ENCODE results near the gene STC2. TPM values are rescaled to one million over a fixed set of nuclear protein-coding genes. Genes with fewer than 3 reads are reported as not detected.

Gene STC2
- polyA plus RNA-seq, 4 donors = 1.3 to 3.4 (median 1.4) TPM

DNA sequence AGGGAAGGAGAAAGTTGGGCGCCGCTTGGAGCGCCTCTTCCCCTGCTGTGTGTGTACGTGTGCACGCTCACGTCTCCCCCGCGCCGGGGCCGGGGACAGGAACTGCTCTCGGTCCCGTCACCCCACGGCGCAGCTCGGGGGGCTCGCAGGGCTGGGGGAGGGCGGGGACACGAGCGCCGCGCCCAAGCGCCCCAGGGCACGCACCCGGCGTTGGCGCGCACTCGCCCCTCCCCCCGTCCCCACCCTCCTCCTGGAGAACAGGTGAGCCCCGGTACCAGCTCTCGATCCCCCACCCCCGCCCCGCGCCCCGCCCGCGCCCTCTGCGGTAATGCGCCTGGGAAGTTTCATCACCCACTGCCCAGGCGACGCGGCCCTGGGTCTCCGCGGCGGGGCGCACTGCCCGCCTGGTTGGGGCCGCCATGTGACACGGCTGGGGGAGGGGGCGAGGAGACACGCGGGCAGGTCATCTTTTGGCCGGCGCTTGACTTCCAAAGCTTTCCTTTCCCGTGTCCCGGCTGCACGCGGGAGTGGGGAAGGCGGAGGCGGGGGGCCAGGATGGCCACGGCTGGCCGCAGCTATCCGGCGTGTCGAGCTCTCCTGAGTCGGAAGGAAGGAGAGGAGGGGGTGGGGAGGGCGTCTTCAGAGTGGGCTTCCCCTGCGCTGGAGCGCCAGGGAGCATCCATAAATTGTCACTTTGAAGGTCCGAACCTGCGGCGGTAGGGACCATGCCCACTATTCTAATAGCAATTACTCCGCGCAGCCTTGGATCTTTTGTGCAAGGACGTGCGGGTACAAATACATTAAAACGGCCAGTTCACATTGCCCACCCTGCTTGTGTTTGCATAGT, 1.5 kb upstream of the STC2 start:
- DNase-seq (ENCODE audit: low read depth in 4 of 4, low spot score in 2 of 4) = no peak

DNA sequence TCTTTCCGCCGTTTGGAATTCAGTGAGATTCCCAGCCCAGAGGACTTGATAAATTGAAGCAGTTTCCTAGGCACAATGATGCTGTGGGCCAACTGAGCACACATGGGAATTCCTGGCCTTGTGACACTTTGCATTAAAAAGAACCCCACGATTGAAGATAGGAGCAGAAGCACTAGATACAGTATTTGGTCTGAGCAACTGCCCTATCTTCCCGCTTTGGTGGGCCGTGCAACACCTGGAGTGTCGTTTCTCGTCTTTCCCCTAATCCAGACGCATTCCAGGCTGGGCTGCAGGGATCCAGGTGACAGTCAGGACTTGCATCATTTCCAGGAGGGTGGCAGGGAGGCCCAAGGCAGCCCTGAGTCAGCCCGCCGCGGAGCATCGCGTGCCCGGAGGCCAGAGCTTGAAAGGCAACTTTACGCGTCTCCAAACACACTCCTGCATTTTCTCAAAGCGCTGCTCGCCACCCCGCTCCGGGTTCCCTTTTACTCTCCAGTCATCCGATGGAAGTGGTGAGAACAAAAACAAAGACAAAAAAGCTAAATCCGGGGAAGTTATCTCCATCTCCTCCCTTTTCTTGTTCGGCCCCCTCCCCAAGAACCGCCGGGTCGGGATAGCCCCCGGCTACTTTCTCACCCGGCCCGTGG, 753 bp upstream of the STC2 start:
- DNase-seq (ENCODE audit: low read depth in 4 of 4, low spot score in 2 of 4) = no peak

DNA sequence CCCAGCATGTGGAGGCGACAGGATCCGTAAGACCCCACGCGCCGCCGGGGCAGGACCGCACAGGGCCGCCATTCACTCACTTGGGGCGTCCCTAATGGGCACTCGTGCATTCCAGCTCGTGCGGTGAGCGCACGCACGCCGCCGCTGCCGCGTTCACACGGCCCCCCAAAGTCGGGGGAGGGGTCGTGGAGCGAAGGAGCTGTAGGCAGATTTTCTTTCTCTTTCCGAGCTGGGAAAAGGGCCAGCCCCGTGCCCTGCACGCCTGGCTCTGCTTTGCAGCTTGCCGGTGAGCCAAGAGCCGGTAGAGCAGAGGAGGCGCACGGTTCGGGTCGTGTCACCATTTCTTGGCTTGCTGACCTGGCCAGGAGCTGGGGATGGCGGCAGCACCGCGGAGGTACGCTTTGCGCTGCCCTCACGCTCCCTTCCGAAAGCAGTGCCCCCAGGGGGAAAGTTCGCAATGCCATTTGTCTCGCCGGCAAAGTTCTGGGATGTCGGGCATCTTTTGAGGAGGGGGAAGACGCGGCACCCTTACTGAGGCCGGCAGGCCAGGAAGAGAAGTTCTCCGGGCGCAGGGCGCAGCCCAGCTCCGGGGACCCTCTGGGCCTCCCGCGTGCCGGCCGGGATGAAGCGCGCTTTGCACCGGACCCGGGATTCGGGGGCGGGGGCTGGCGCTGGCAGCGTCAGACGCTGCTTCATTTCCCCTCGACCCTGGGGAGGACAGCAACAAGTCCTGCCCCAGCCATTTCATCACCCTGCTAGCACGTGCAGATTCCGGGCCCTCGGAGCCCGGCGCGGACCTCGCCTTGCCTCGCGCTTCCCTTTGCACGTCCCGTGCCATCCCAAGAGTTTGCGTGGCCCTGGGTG, 898 bp downstream of the STC2 start:
- DNase-seq (ENCODE audit: low read depth in 4 of 4, low spot score in 2 of 4) = no peak

DNA sequence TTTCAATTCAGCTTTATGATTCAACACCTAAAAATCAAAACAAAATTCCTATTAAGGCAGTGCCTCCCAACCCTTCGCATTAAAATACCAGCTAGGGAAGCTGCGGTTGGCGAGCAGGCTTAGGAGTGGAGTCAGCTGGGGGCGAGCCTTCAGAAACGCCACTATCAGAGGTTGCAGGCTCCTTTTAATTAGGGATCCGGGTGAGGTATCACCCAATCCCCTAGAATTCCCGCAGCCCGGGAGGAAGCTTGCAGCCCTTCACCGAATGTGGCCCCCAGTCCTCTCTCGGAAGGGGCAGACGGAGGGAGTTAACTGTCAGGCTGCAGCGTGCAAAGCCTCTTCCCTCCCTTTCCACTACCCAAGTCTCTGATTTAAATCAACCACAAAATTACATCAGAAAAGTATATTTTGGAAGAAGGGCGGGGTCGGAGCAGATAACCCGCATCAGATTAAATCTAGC, 1.7 kb downstream of the STC2 start:
- DNase-seq (ENCODE audit: low read depth in 4 of 4, low spot score in 2 of 4) = no peak

DNA sequence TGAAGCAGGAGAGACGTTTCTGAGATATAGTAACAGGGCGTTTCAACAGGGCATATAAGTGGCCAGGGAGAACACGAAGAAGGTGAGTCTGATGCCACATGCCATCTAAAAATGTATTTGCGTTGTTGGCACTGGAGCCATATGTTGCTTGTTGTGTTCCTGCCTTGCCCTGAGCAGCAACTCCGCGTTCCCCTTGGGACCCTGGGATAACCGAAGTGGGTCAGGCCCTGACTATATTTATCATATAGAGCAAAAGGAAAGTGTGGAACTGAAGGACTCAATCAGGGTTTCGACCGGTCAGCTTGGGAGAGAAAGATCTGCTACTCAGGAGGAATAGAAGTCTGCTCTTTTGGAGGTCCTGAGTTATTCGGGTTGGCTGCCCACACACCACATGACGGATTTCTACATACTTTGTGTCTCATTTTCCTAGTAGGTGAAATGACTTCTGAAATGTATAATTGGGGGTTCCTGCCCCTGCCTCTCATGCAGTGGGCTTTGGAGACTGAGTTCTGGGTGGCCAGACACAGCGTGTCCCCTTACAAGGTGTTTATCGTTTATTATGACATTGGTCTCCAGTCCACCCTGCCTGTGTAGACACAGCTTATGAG, 3.0 kb downstream of the STC2 start:
- DNase-seq (ENCODE audit: low read depth in 4 of 4, low spot score in 2 of 4) = no peak

DNA sequence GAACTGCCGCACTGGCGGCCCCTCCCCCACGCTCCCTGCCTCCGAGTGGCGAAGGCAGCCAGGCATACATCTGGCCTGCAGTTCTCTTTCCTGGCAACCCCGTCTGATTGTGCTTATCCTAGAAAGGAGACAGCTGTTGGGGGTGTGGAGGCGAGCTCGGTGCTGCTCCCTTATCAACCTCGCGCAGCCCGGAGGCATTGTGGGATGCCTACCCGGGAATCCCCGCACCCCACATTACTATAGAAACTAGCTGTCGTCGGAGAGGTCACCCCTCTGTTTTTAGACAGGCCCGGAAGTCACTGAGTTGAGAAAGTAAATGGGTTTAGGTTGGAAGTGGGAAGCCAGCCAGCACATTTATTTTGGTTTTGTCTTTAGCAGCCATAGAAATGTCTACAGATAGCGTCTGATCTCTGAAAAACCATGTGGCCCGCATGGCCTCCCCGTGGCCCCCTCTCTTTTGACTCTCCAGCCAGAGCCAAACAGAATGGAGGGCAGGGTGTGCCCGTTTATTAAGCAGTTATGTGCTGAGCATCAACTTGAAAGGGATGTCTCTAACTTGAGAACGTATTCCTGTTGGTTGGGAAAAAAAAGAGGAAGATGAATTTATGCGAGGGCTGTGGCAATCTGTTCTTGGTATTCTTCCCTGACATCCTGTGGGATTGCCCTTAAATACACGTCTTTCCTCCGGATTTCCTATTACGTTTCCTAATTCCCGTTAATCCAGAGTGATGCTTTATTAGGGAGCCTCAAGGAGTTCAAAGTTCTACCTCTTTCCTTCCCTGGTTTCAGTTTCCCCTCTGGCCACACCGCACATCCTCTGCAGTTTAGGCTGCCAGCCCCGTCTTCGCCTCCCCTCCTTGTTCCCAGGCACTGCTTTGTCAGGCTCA, 3.9 kb downstream of the STC2 start:
- no peak for DNase-seq (ENCODE audit: low read depth in 4 of 4, low spot score in 2 of 4)

DNA sequence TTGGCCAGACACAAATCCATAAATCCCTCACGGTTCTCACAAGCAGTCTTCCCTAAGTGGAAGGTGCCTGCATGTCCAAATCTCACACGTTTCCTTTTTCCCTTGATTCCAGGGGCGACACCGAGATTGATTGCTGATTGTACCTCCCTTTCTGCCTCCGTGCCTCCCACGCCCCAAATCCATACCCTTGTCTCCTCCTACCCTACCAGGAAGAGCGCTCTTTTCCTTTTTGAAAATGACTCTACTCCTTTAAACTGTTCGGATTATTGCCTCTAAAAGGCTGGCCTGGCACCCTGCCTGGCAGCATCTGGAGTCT, 4.5 kb downstream of the STC2 start:
- no peak for DNase-seq (ENCODE audit: low read depth in 4 of 4, low spot score in 2 of 4)

DNA sequence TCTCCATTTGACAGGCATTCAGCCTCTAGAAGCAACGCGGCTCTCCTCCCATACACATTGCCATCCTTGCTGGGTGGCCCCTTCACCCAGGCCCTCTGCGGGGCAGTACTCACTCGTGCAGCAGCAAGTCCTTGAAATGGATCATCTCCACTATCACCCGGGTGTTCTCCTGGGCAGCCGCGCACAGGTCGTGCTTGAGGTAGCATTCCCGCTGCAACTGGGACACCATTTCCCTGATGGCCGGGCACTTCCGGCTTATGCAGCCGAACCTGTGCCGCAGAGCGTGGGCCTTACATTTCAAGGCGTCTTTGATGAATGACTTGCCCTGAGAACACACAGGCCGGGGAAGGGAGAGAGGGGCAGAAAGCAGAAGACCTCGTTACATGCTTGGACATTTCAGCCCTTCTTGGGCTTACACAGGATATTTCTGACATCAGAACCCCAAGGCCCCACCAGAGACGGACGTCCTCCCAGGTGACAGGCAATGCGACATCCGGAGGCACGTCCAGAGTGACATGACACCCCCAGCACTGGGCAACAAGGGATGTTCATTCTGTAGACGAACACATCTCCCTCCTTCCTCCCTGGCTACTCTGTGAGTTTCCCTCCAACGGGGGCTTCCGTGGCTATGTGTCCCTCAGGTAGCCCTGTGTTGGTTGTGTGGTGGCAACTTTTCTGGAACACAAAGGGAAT, 5.0 kb downstream of the STC2 start:
- no peak for DNase-seq (ENCODE audit: low read depth in 4 of 4, low spot score in 2 of 4)

DNA sequence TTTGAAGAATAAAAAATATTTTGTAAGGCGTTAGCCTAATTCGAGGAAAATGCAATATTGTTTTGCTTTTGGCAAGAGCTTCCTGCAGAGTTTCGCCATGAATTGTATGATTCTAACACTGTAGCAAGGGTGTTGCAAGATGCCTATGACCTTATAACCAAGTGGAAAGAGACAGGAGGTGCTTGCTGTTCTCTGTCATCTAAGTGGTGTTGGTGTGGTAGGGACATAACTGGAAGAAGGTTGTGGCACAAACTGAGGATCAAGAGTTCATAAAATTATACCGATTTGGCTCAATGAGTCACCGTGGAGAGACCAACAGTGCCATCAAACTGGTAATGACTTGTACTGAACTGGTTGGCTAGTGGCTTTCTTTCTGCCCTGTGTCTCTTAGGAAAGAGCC, 6.3 kb downstream of the STC2 start:
- no peak for DNase-seq (ENCODE audit: low read depth in 4 of 4, low spot score in 2 of 4)

DNA sequence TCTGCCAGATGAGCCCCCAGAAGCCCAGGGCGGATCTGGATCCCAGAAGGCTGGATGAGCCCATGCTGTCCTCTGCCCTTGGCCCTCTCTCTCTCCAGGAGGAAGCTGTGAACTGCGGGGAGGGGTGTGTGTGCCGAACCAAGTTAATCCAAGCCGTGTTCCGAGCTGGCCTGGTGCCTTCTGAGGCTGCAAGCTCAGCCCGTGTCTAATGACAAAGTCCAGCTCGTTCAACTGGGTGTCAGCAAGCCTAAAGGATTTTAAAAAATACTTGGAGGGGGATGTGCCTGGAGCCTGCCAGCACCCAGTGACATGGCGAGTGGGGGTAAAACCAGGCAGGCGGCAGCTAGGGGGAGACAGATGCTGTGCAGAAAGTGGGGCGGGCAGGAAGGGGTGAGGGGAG, 8.0 kb downstream of the STC2 start:
- no peak for DNase-seq (ENCODE audit: low read depth in 4 of 4, low spot score in 2 of 4)

DNA sequence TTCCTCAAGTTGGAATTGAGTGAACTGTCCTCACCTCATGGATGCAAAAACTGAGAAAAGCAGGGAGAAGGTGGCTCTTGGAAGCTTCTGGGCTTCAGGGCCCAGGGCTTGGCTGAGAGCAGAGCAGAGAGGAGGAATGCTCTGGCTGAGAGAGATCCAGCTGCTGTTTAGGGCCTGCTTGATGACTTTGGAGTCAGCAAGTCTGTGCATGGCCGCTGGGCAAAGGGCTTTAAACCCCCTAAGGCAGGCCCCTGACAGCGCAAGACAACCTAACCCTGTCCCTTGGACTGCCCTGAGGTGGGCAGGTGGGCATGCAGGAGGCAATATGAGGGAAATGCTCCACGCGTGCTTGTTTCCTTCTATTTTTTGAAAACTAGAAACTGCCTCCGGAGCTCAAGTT, 8.6 kb downstream of the STC2 start:
- DNase-seq (ENCODE audit: low read depth in 4 of 4, low spot score in 2 of 4) = no peak

DNA sequence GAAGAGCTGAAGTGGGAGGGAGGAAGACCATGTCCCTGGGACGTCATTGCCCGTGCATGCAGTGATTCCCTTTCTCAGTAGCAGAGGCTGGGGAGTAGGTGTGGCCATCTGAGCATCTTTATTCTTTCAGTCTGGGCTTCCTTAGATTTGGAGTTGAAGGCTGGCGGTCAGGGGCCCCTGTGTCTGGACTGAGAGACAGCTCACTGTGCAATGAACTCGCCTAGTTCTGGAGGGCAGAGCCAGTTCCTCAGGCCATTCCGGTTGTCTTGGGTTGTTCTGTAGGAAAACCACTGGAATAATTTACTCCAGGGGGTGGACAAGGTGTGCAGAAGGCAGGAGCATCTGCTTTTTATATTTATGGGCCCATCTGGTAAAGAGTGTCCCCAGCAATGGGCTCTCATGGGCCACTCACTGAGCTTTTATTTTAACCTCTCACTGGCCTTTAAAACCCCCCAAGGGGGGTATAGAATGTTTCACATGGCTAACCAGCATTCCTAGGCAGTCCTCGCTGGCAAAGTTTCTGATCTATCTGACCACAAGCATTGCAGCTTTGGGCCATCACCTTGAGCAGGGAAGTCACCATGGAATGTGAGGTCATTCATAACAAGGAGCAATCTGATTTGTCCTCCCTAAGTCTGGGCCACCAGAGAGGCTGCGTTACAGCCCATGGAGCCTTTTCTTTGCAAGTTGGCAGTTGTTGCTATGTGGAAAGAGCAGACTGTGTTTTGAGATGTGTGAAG, 9.2 kb downstream of the STC2 start:
- DNase-seq (ENCODE audit: low read depth in 4 of 4, low spot score in 2 of 4) = no peak

DNA sequence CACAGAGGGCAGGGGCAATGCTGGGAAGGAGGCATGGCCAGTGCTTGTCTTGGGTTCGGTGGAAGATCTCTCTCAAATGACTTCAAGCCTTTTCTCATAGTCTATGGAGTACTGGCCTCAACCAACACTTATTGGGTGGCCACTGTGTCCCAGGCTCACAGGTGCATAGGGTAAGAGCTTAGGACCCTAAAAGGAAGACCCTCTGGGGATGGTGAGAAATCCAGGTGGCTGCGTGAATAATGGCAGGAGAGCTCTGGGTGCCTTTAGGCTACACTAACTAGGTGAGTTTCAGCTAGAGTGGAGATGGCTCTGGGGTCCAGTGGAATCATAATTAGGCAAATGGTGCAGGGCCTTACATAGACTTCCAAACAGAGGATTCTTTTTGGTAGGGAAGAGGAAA, 9.9 kb downstream of the STC2 start:
- DNase-seq (ENCODE audit: low read depth in 4 of 4, low spot score in 2 of 4) = no peak

DNA sequence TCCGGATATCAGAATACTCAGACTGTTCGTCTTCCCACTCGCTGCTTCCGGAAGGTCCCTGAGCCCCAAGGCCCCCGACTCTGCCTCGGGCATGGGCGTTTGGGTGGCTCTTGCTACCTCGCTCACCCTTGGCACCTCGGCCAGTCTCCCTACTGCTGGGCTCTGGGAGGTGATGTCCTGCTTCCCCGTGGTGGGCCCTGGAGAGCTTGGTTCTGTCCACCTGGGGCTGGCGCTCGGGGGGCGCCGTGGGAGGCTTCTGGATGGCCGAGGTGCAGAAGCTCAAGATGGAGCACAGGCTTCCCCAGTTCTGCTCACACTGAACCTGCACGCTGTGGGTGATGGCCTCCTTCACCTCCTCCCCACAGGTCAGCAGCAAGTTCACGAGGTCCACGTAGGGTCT, 10.4 kb downstream of the STC2 start:
- no peak for DNase-seq (ENCODE audit: low read depth in 4 of 4, low spot score in 2 of 4)

DNA sequence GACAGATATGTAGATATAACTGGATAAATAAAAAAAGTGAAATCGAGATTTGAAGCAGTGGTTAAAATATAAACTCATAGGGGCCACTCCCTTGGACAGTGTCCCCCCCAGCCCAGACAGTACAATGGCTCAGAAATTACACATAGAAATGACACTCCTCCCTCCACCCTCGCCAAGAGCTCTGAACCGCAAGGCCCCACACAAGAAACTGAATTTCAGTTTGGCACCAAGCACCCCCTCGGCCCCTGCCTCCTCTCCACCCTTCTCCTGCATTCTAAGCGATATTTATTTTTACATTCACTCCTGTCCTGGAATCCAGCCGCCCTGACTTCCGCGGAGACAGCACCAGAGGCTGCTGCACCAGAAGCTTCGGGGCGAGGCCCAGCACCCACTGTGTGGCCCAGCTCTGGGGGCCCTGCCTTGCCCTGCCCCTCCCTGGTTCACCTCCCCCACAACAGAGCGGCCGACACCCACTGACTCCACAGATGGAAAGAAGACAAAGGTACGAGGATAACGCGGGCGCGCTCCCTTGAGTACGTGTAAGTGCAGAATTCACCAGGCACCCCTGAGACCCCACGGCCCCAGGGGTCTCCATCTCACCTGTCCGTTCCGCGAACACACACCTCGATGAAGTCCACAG, 11.0 kb downstream of the STC2 start:
- DNase-seq (ENCODE audit: low read depth in 4 of 4, low spot score in 2 of 4) = no peak

DNA sequence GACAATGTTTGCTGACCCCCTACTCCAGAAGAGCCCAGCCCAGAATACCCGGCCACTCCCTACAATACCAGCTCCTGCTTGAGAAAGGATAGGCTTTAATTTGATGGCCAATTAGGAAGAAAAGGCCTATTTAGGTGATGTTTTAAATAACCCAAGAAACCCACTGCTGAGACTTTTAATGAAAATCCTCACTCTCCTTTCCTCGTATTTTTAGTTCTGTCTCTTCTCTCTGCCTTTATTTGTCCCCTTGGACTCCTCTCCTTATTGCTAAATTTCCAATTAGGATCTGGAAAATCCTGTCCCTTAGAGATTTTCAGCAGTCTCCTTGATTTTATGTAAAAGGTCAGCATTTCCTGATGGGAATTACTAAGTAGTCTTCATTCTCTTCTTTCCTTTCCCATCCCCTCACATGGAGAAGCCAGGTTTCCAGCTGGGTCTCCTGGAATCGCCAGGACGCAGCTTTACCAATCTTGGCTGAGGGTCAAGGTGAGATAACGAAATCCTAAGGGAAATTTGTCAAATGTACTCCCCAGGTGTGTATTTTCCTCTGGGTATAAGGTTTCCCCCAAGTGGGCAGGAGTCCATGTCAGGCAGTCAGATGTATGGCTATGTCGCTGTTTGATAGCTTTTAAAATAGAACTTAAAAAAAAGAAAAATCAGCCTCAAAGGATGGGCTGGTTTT, 11.7 kb downstream of the STC2 start:
- no peak for DNase-seq (ENCODE audit: low read depth in 4 of 4, low spot score in 2 of 4)

DNA sequence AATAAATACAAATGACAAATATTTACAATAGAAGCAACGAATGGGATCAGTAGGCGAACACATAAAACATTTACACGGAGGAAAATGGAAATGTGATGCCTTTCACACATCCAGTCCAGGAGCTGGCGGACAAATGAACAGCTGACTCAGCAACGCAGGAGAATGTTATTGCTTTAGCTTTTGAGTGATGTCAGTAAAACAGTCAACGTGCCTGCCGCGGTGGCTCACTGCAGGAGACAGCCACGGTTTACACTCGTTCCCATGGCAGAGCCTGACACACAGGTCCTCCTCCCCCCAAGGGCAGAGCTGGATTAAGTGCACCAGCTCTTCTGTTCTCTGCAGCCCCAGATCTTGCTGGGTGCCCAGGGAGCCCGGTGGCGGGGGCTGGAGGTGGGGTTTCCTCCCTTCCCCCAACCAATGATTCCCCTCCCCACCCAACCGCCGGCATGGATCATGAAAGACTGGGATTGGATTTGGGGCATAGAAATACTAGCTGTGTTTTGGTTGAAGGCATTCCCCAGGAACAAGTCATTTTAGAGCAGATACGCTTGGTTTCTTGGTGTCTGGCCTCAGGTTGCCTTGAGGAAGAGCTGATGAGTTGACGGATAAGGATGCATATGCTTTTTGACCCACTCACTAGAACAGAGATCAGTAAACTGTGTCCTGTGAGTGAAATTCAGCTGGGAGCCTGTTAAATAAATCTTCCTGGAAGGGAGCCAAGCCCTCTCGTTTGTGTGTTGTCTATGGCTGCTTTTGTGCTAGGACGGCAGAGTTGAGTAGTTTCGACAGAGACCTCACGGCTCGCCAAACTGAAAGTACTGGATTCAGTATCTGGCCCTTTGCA, 12.5 kb downstream of the STC2 start:
- DNase-seq (ENCODE audit: low read depth in 4 of 4, low spot score in 2 of 4) = no peak
